HG03432 (cell line): ENCODE measurements around the gene ADH1C.
"Not testable (repeated sequence)": the region's sequence is repeated elsewhere in the genome, so short reads cannot be mapped to it uniquely, and the experiment has no call there.

Experiments
- ATAC-seq: cut with Tn5 transposase; IDR thresholded peaks from one replicate; pipeline ENCODE4 v1.9.1; 2021; ENCODE audit warnings: mild to moderate bottlenecking, moderate library complexity; ENCODE audit not compliant: unreplicated experiment

The ADH1C gene

GRCh38 chr4:99359480-99360204 is 7.1 kb upstream of the ADH1C start:
- no peak for ATAC-seq

- ATAC-seq = no peak
These were observed 5.4 kb upstream of the ADH1C start for GRCh38 chr4:99357948-99358347.

GRCh38 chr4:99356992-99357391 is 4.4 kb upstream of the ADH1C start:
- peak; percentile 82 for ATAC-seq

- not testable (repeated sequence) for ATAC-seq
These were observed 3.6 kb upstream of the ADH1C start for GRCh38 chr4:99356149-99356548.

GRCh38 chr4:99351487-99351886 is 1.1 kb downstream of the ADH1C start:
- ATAC-seq = no peak

- ATAC-seq = no peak
These were observed 3.2 kb downstream of the ADH1C start for GRCh38 chr4:99349338-99349737.

GRCh38 chr4:99342624-99343023 is 9.9 kb downstream of the ADH1C start:
- not testable (repeated sequence) for ATAC-seq

- no peak for ATAC-seq
These were observed 11.1 kb downstream of the ADH1C start for GRCh38 chr4:99341426-99341825.

GRCh38 chr4:99339172-99339571 is 13.4 kb downstream of the ADH1C start:
- no peak for ATAC-seq

GRCh38 chr4:99336553-99336952 is 16.0 kb downstream of the ADH1C start:
- ATAC-seq = no peak

GRCh38 chr4:99334880-99335279 is 17.7 kb downstream of the ADH1C start:
- no peak for ATAC-seq

GRCh38 chr4:99330648-99331047 is 21.9 kb downstream of the ADH1C start:
- ATAC-seq = no peak

GRCh38 chr4:99329876-99330275 is 22.7 kb downstream of the ADH1C start:
- no peak for ATAC-seq

GRCh38 chr4:99324979-99325378 is 27.6 kb downstream of the ADH1C start:
- no peak for ATAC-seq

- no peak for ATAC-seq
These were observed 28.2 kb downstream of the ADH1C start for GRCh38 chr4:99324361-99324760.

- no peak for ATAC-seq
These were observed 28.8 kb downstream of the ADH1C start for GRCh38 chr4:99323756-99324155.

GRCh38 chr4:99321241-99322191 is 31.0 kb downstream of the ADH1C start, which contains the start of gene ADH1B:
TSS of gene ADH1B (minus strand) at chr4:99321401. CDS start at chr4:99321331, 70 bp downstream.
- no peak for ATAC-seq

- not testable (repeated sequence) for ATAC-seq
These were observed 34.7 kb downstream of the ADH1C start for GRCh38 chr4:99317811-99318210.

GRCh38 chr4:99317354-99317753 is 35.2 kb downstream of the ADH1C start:
- no peak for ATAC-seq

GRCh38 chr4:99315839-99316238 is 36.7 kb downstream of the ADH1C start:
- no peak for ATAC-seq

- no peak for ATAC-seq
These were observed 38.3 kb downstream of the ADH1C start for GRCh38 chr4:99314211-99314610.

- ATAC-seq = no peak
These were observed 42.2 kb downstream of the ADH1C start for GRCh38 chr4:99310389-99310788.
